DND-41 (cell line): ENCODE measurements around the gene BBS9.

Source experiments
- ATAC-seq: fragments of 200-7000 bp; cut with Tn5 transposase; 3 replicates; pipeline ENCODE4 v1.9.1; 2021; ENCODE audit warnings: low read depth; ENCODE audit not compliant: insufficient read depth
- DNase-seq: peaks from one replicate; pipeline ENCODE4 v3.0.0-alpha.2; 2020
- H2AFZ ChIP-seq: 2 replicates; pipeline ENCODE4 v1.6.0; 2012; ENCODE audit warnings: low read depth, low read length
- H3K27ac ChIP-seq: 2 replicates; pipeline ENCODE4 v1.5.1; 2012; ENCODE audit warnings: low read length, inconsistent platforms
- H3K27me3 ChIP-seq: fragments of 200-600 bp; sonication (generic); 2 replicates; pipeline ENCODE4 v1.6.0; 2012; ENCODE audit warnings: low read length, mild to moderate bottlenecking, inconsistent platforms; ENCODE audit not compliant: insufficient read depth, poor library complexity
- H3K36me3 ChIP-seq: 2 replicates; pipeline ENCODE4 v1.5.1; 2012; ENCODE audit warnings: low read length, inconsistent platforms; ENCODE audit not compliant: insufficient read depth
- H3K4me1 ChIP-seq: 2 replicates; pipeline ENCODE4 v1.5.1; 2012; ENCODE audit warnings: mild to moderate bottlenecking, low read length; ENCODE audit not compliant: insufficient read depth
- H3K4me2 ChIP-seq: 2 replicates; pipeline ENCODE4 v1.6.0; 2012; ENCODE audit warnings: mild to moderate bottlenecking, moderate library complexity, low read length, inconsistent platforms; ENCODE audit not compliant: insufficient read depth
- H3K4me3 ChIP-seq, 2 experiments: fragments of 200-600 bp in 1 of 2; shearing (Covaris generic) in 1 of 2; 2 replicates each; pipeline ENCODE4 v1.5.1; 2012 to 2016; ENCODE audit warnings: inconsistent platforms in 2 of 2, low read length in 2 of 2, mild to moderate bottlenecking in 2 of 2, low read depth in 1 of 2, moderate library complexity in 1 of 2
- H3K79me2 ChIP-seq: 2 replicates; pipeline ENCODE4 v1.6.0; 2012; ENCODE audit warnings: low read length, inconsistent platforms; ENCODE audit not compliant: insufficient read depth
- H3K9ac ChIP-seq: 2 replicates; pipeline ENCODE4 v1.6.0; 2012; ENCODE audit warnings: low read depth, mild to moderate bottlenecking, inconsistent platforms, low read length, moderate library complexity
- H3K9me3 ChIP-seq: 2 replicates; pipeline ENCODE4 v1.5.1; 2012; ENCODE audit warnings: low read length, moderate library complexity, mild to moderate bottlenecking, inconsistent platforms; ENCODE audit not compliant: insufficient read depth, severe bottlenecking
- H4K20me1 ChIP-seq: 2 replicates; pipeline ENCODE4 v1.6.0; 2012; ENCODE audit warnings: low read length; ENCODE audit not compliant: insufficient read depth
- CTCF ChIP-seq: IDR thresholded peaks from 2 replicates; pipeline ENCODE4 v1.5.1; 2012; ENCODE audit warnings: borderline replicate concordance, low read length, moderate library complexity, mild to moderate bottlenecking; ENCODE audit not compliant: poor library complexity, severe bottlenecking; ENCODE audit errors: extremely low read depth
- EZH2 ChIP-seq: IDR thresholded peaks from 3 replicates; pipeline ENCODE4 v1.6.1; 2012; ENCODE audit warnings: borderline replicate concordance, low read depth, mild to moderate bottlenecking, moderate library complexity, low read length, inconsistent platforms; ENCODE audit not compliant: severe bottlenecking

Gene BBS9

GRCh38 chr7:33563651-33564050 lies 434.3 kb downstream of the BBS9 start:
- H2AFZ ChIP-seq, result no peak overlapping the region
- TF ChIP-seq EZH2, result no peak
- no peak for TF ChIP-seq CTCF
- no peaks in the 10 kb centered on the region for H3K4me1 ChIP-seq
- ATAC-seq (no peak), DNase-seq (no peak)
- no peak overlapping the region for H3K9ac ChIP-seq
- no peak overlapping the region for H3K27ac ChIP-seq
- no peaks in the 10 kb centered on the region for H3K27me3 ChIP-seq
- H3K79me2 ChIP-seq, result no peaks in the 10 kb centered on the region
- no peak overlapping the region for H3K4me3 ChIP-seq
- H3K9me3 ChIP-seq, result no peaks in the 10 kb centered on the region
- no peaks in the 10 kb centered on the region for H3K36me3 ChIP-seq
- H4K20me1 ChIP-seq, result no peaks in the 10 kb centered on the region
- H3K4me2 ChIP-seq, result no peak overlapping the region

DNA sequence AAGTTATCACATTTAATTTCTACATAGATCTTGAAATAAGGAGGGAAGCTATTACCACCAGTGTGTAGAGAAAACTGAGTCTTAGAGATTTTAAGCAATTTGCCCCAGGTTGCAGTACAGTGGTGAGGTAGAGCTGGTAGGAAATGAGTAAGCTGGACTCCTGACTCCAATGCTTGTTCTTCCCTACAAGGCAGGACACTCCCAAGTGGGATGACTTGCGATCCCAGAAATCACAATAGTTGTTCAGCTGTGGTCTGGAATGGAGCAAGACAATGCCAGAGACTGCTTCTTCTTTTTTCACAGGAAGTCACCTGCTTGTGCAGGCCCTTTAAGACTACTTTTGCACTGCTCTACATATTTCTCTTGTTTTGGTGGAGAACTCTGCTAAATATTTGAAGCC lies 448.8 kb downstream of the BBS9 start:
- Histone ChIP-seq H3K4me3 (no peak overlapping the region), H3K9ac (no peak overlapping the region), H3K27me3 (no peaks in the 10 kb centered on the region), H3K9me3 (no peaks in the 10 kb centered on the region), H4K20me1 (no peaks in the 10 kb centered on the region), H3K4me2 (no peak overlapping the region), H3K27ac (no peak overlapping the region), H3K79me2 (no peaks in the 10 kb centered on the region), H2AFZ (no peak overlapping the region), H3K36me3 (no peaks in the 10 kb centered on the region), H3K4me1 (no peaks in the 10 kb centered on the region)
- ATAC-seq, result no peak
- TF ChIP-seq EZH2, result no peak
- TF ChIP-seq CTCF, result no peak
- DNase-seq, result no peak

GRCh38 chr7:33578881-33579672 lies 449.7 kb downstream of the BBS9 start:
- no peaks in the 10 kb centered on the region for H4K20me1 ChIP-seq
- H3K4me1 ChIP-seq, result no peaks in the 10 kb centered on the region
- no peaks in the 10 kb centered on the region for H3K36me3 ChIP-seq
- H3K4me3 ChIP-seq, result no peak overlapping the region
- H3K9ac ChIP-seq, result no peak overlapping the region
- TF ChIP-seq CTCF (no peak), EZH2 (no peak)
- no peak overlapping the region for H2AFZ ChIP-seq
- ATAC-seq (no peak), DNase-seq (no peak)
- no peak overlapping the region for H3K4me2 ChIP-seq
- no peak overlapping the region for H3K27ac ChIP-seq
- H3K9me3 ChIP-seq, result no peaks in the 10 kb centered on the region
- H3K27me3 ChIP-seq, result no peaks in the 10 kb centered on the region
- no peaks in the 10 kb centered on the region for H3K79me2 ChIP-seq

GRCh38 chr7:33579673-33579960 lies 450.3 kb downstream of the BBS9 start:
- Histone ChIP-seq H3K4me1 (no peaks in the 10 kb centered on the region), H3K4me3 (no peak overlapping the region), H2AFZ (no peak overlapping the region), H3K27ac (no peak overlapping the region), H3K9ac (no peak overlapping the region), H4K20me1 (no peaks in the 10 kb centered on the region), H3K4me2 (no peak overlapping the region), H3K27me3 (no peaks in the 10 kb centered on the region), H3K9me3 (no peaks in the 10 kb centered on the region), H3K36me3 (no peaks in the 10 kb centered on the region), H3K79me2 (no peaks in the 10 kb centered on the region)
- DNase-seq, result no peak
- TF ChIP-seq CTCF, result no peak
- no peak for TF ChIP-seq EZH2
- ATAC-seq, result no peak
